Measurements from ENCODE around the gene EXOC4. TPM values are rescaled to one million over a fixed set of nuclear protein-coding genes. Genes with fewer than 3 reads are reported as not detected.

EXOC4 gene
- total and polyA plus RNA-seq, 7 donors = 7.6 to 63.0 (median 29.1) TPM

DNA sequence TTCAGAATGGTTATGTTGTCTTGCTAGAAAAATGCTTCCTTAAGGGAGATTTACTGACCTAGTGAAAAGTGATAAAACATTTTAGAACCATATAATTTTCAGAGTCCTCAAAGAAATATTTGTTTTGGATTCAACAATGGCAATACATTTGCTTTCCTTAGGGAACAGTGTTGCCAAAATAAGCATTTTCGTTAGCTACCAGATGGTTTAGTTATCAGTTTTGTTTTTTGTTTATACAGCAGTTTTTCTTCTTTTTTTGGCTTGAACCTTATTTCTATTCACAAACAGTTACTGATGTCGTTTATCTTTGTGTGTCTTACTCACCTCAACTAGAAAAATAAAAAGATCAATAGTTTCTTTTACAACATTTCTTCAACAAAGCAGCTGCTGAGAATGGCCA, 48.6 kb downstream of the EXOC4 start:
- peaks cover 64% of the 10 kb centered on the region for H3K4me1 ChIP-seq
- intact Hi-C loops (cut with DNase I) = no loop called here
- no peak for ATAC-seq

DNA sequence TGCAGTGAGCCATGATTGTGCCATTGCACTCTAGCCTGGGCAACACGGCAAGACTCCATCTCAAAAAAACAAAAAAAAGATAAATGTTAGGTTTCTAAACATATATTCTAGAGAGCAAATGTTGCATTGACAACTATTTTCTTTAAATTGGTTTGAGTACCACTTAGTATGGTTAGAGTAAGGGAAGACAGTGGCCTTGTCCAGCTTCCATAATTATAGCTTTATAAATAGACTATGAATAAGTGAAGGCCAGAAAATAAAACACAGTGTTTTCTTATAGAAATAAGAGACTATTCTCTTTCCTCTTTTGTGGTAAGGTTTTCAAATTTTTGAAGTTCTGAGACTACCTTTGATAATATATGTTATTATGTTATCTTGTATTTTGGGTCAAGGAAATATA, 50.5 kb downstream of the EXOC4 start:
- H3K4me3 ChIP-seq = no peak overlapping the region
- TF ChIP-seq, protein P1, sequence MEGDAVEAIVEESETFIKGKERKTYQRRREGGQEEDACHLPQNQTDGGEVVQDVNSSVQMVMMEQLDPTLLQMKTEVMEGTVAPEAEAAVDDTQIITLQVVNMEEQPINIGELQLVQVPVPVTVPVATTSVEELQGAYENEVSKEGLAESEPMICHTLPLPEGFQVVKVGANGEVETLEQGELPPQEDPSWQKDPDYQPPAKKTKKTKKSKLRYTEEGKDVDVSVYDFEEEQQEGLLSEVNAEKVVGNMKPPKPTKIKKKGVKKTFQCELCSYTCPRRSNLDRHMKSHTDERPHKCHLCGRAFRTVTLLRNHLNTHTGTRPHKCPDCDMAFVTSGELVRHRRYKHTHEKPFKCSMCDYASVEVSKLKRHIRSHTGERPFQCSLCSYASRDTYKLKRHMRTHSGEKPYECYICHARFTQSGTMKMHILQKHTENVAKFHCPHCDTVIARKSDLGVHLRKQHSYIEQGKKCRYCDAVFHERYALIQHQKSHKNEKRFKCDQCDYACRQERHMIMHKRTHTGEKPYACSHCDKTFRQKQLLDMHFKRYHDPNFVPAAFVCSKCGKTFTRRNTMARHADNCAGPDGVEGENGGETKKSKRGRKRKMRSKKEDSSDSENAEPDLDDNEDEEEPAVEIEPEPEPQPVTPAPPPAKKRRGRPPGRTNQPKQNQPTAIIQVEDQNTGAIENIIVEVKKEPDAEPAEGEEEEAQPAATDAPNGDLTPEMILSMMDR (IDR thresholded peaks at IDR 0.05) = no peak
- no peak overlapping the region for H3K27ac ChIP-seq
- ATAC-seq (peak in 3 of 4 donors; percentile 44 to 85 (median 75)), DNase-seq (no peak)
- peaks cover 4 to 28% of the 10 kb centered on the region in 2 donors for H3K36me3 ChIP-seq (ENCODE audit: insufficient read depth in 1 of 2, low read depth in 1 of 2)
- no peaks in the 10 kb centered on the region for H3K9me3 ChIP-seq
- H3K27me3 ChIP-seq (ENCODE audit: insufficient read depth in 3 of 3, low read length in 2 of 3) = no peaks in the 10 kb centered on the region
- 98 to 100% (median 100%) methylated on average over 1 of the region's 1 CpG for WGBS, 3 donors
- intact Hi-C loops (cut with DNase I) = no loop called here
- peaks cover 49% of the 10 kb centered on the region for H3K4me1 ChIP-seq

More for the DNA sequence above, 48.6 kb downstream of the EXOC4 start:
- WGBS, 3 donors = 41 to 47% (median 44%) methylated on average over 2 of the region's 2 CpGs
- Histone ChIP-seq H3K4me3 (no peak overlapping the region), H3K36me3 (ENCODE audit: insufficient read depth in 1 of 2, low read depth in 1 of 2) (peaks cover 2 to 9% of the 10 kb centered on the region in 2 donors), H3K27ac (no peak overlapping the region), H3K9me3 (no peaks in the 10 kb centered on the region), H3K27me3 (ENCODE audit: insufficient read depth in 3 of 3, low read length in 2 of 3) (no peaks in the 10 kb centered on the region)
- no peak for DNase-seq
- TF ChIP-seq, protein P1 (IDR thresholded peaks at IDR 0.05) = no peak

DNA sequence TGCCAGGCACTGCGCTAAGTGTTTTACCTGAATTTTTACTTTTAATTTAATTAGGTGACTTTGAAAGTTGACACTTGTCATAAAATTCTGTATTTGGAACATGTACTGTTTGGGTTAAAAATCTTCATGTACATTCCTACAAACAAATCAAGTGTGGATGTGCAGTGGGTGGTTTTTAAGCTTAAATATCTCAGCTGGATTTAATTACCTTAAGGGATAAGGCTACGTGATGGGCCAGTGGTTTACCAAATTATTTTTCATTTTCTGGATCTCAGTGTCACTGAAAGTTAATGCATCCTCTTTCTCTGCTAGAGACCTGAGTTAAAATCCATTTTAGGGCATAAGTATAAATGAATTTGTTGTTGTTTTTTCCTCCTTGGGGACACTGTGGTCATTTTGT, 51.1 kb downstream of the EXOC4 start:
- Histone ChIP-seq H3K27ac (no peak overlapping the region), H3K4me3 (no peak overlapping the region), H3K4me1 (peaks cover 46% of the 10 kb centered on the region), H3K36me3 (ENCODE audit: insufficient read depth in 1 of 2, low read depth in 1 of 2) (peaks cover 4 to 34% of the 10 kb centered on the region in 2 donors), H3K27me3 (ENCODE audit: insufficient read depth in 3 of 3, low read length in 2 of 3) (no peaks in the 10 kb centered on the region), H3K9me3 (no peaks in the 10 kb centered on the region)
- 58 to 89% (median 65%) methylated on average over 2 of the region's 2 CpGs for WGBS, 3 donors
- TF ChIP-seq, protein P1 (IDR thresholded peaks at IDR 0.05) = no peak
- DNase-seq (no peak), ATAC-seq (no peak)
- intact Hi-C loops (cut with DNase I) = no loop called here

DNA sequence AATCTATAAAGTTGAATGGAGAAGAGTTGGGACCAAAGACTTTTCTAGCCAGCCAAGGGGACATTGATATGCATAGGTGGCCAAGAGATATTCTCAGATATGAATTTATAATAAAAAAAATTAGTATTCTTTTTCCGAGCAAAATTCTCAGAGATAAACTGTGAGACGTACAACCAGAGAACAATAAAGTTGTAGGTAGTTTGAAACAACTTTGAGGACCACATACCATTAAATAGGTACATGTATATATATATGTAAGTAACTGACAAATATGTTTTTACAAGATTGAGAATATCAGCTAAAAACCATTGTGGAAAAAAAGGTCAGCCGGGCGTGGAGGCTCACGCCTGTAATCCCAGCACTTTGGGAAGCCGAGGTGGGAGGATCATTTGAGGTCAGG, 56.5 kb downstream of the EXOC4 start:
- 97 to 99% (median 98%) methylated on average over 6 of the region's 6 CpGs for WGBS, 3 donors
- TF ChIP-seq, protein P1 (IDR thresholded peaks at IDR 0.05) = no peak

DNA sequence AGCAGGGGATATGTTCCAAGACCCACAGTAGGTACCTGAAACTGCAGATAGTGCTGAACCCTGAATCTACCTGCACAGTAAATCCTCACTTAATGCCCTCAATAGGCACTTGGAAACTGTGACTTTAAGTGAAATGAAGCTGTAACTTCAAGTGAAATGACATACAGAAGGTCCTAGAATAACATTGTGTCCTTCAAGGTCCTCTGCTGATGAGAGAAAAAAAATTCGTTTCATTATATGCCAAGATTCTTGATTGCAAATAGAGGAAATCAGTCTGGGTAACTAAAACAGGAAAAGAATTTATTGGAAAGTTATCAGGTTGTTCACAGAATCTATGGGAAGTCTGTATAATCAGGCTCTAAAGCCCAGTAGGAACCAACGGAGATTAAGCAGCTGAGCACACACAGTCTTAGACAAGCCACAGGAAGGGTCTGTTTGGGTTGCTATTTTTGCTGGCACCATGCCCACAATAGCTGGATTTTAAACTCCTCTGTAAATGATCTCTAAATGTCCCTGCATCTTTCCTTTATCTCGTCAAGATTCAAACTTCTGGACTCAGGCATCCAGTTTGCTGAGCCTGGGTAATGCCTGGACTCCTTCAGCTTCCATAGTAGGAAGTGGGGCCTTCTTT, 57.5 kb downstream of the EXOC4 start:
- no peak for ATAC-seq
- 46 to 58% (median 55%) methylated on average over 3 of the region's 3 CpGs for WGBS, 3 donors

More for the DNA sequence above, 56.5 kb downstream of the EXOC4 start:
- no peak overlapping the region for H3K27ac ChIP-seq
- no peak overlapping the region for H3K4me3 ChIP-seq
- intact Hi-C loops (cut with DNase I) = no loop called here
- H3K9me3 ChIP-seq = no peaks in the 10 kb centered on the region
- peaks cover 4 to 40% of the 10 kb centered on the region in 2 donors for H3K36me3 ChIP-seq (ENCODE audit: insufficient read depth in 1 of 2, low read depth in 1 of 2)
- ATAC-seq (no peak), DNase-seq (no peak)
- no peaks in the 10 kb centered on the region for H3K27me3 ChIP-seq (ENCODE audit: insufficient read depth in 3 of 3, low read length in 2 of 3)
- peaks cover 2% of the 10 kb centered on the region for H3K4me1 ChIP-seq

More for the DNA sequence above, 57.5 kb downstream of the EXOC4 start:
- intact Hi-C loops (cut with DNase I) = no loop called here
- DNase-seq = no peak
- TF ChIP-seq, protein P1 (IDR thresholded peaks at IDR 0.05) = no peak
- Histone ChIP-seq H3K9me3 (no peaks in the 10 kb centered on the region), H3K36me3 (ENCODE audit: insufficient read depth in 1 of 2, low read depth in 1 of 2) (peaks cover 4 to 40% of the 10 kb centered on the region in 2 donors), H3K4me1 (no peaks in the 10 kb centered on the region), H3K4me3 (no peak overlapping the region), H3K27ac (no peak overlapping the region), H3K27me3 (ENCODE audit: insufficient read depth in 3 of 3, low read length in 2 of 3) (no peaks in the 10 kb centered on the region)
